Measurements from ENCODE around the gene GNLY. TPM values are rescaled to one million over a fixed set of nuclear protein-coding genes. Genes with fewer than 3 reads are reported as not detected.

The GNLY gene
- total RNA-seq, 2 donors from 2014 or later: 24.0 to 31.8 TPM

GRCh38 chr2:85740193-85740592 is 46.0 kb downstream of the GNLY start:
- Mint-ChIP-seq H3K27ac (no peak overlapping the region), H3K9me3 (no peaks in the 10 kb centered on the region), H3K36me3 (no peaks in the 10 kb centered on the region)
- ATAC-seq: no peak
- no peak for DNase-seq (ENCODE audit: low spot score in 2 of 2)

- ATAC-seq (no peak), DNase-seq (ENCODE audit: low spot score in 2 of 2) (no peak)
- no peak overlapping the region for H3K27ac Mint-ChIP-seq
- H3K9me3 Mint-ChIP-seq: no peaks in the 10 kb centered on the region
- no peaks in the 10 kb centered on the region for H3K36me3 Mint-ChIP-seq
Observed at GRCh38 chr2:85741211-85741832, 47.2 kb downstream of the GNLY start.

- Mint-ChIP-seq H3K36me3 (no peaks in the 10 kb centered on the region), H3K9me3 (no peaks in the 10 kb centered on the region), H3K27ac (no peak overlapping the region)
- DNase-seq (ENCODE audit: low spot score in 2 of 2) (no peak), ATAC-seq (no peak)
Observed at GRCh38 chr2:85741833-85742455, 47.8 kb downstream of the GNLY start.

- H3K36me3 Mint-ChIP-seq: no peaks in the 10 kb centered on the region
- DNase-seq (ENCODE audit: low spot score in 2 of 2): no peak
- no peak overlapping the region for H3K27ac Mint-ChIP-seq
- no peaks in the 10 kb centered on the region for H3K9me3 Mint-ChIP-seq
- no peak for ATAC-seq
Observed at GRCh38 chr2:85743304-85743978, 49.3 kb downstream of the GNLY start.

GRCh38 chr2:85744055-85744454 is 49.9 kb downstream of the GNLY start:
- Mint-ChIP-seq H3K27ac (no peak overlapping the region), H3K9me3 (no peaks in the 10 kb centered on the region), H3K36me3 (no peaks in the 10 kb centered on the region)
- ATAC-seq (no peak), DNase-seq (ENCODE audit: low spot score in 2 of 2) (no peak)

GRCh38 chr2:85744741-85745601 is 50.8 kb downstream of the GNLY start:
- Mint-ChIP-seq H3K36me3 (no peaks in the 10 kb centered on the region), H3K9me3 (no peaks in the 10 kb centered on the region), H3K27ac (no peak overlapping the region)
- no peak for ATAC-seq
- DNase-seq (ENCODE audit: low spot score in 2 of 2): no peak

- Mint-ChIP-seq H3K9me3 (no peaks in the 10 kb centered on the region), H3K36me3 (no peaks in the 10 kb centered on the region), H3K27ac (no peak overlapping the region)
- DNase-seq (ENCODE audit: low spot score in 2 of 2) (no peak), ATAC-seq (no peak)
Observed at GRCh38 chr2:85745619-85746018, 51.5 kb downstream of the GNLY start.

GRCh38 chr2:85746321-85747004 is 52.3 kb downstream of the GNLY start:
- Mint-ChIP-seq H3K9me3 (no peaks in the 10 kb centered on the region), H3K36me3 (no peaks in the 10 kb centered on the region), H3K27ac (no peak overlapping the region)
- DNase-seq (ENCODE audit: low spot score in 2 of 2) (no peak), ATAC-seq (no peak)

GRCh38 chr2:85747441-85747840 is 53.3 kb downstream of the GNLY start:
- Mint-ChIP-seq H3K27ac (no peak overlapping the region), H3K9me3 (no peaks in the 10 kb centered on the region)
- DNase-seq (ENCODE audit: low spot score in 2 of 2): no peak

GRCh38 chr2:85748039-85748734 is 54.0 kb downstream of the GNLY start:
- H3K9me3 Mint-ChIP-seq: no peaks in the 10 kb centered on the region
- ATAC-seq: no peak
- no peak for DNase-seq (ENCODE audit: low spot score in 2 of 2)
- H3K27ac Mint-ChIP-seq: no peak overlapping the region
- H3K36me3 Mint-ChIP-seq: no peaks in the 10 kb centered on the region

More at GRCh38 chr2:85747441-85747840, 53.3 kb downstream of the GNLY start:
- H3K36me3 Mint-ChIP-seq: no peaks in the 10 kb centered on the region
- ATAC-seq: no peak

Other genes starting within 250 kb of the GNLY start
- 100 to 1,000 TPM; 271 to 281 TPM for gene MAT2A, start 155.2 kb upstream of the GNLY start, total RNA-seq
- 10 to 100 TPM; 21.2 to 21.5 TPM for gene GGCX, start 132.9 kb upstream of the GNLY start, total RNA-seq
- 100 to 1,000 TPM; 119 to 135 TPM for gene VAMP8, start 116.8 kb upstream of the GNLY start, total RNA-seq
- gene VAMP5, start 109.9 kb upstream of the GNLY start, total RNA-seq: 10 to 100 TPM; 50.6 to 68.0 TPM
- gene RNF181, start 98.6 kb upstream of the GNLY start, total RNA-seq: 100 to 1,000 TPM; 128 to 163 TPM
- gene TMEM150A, start 91.7 kb upstream of the GNLY start, total RNA-seq: 1 to 10 TPM in 1 of 2 donors, under 1 TPM in 1; 0.91 to 3.1 TPM
- gene C2orf68, start 82.3 kb upstream of the GNLY start, total RNA-seq: 10 to 100 TPM; 28.8 to 38.9 TPM
- gene USP39, start 78.2 kb upstream of the GNLY start, total RNA-seq: 100 to 1,000 TPM in 1 of 2 donors, 10 to 100 TPM in 1; 70.7 to 105 TPM
- gene SFTPB, start 26.2 kb upstream of the GNLY start, total RNA-seq: not detected
- gene ATOH8, start 59.6 kb downstream of the GNLY start, total RNA-seq: not detected
- 1 to 10 TPM; 8.9 TPM for gene ST3GAL5, start 194.6 kb downstream of the GNLY start, total RNA-seq